Breast epithelium (tissue), 3 donors: ENCODE data around the gene DCST2.

Source experiments
- CTCF ChIP-seq, 3 donors: fragments of 450-650 bp; IDR thresholded peaks; one replicate each; pipeline ENCODE4 v1.5.1; 2016 to 2017; ENCODE audit warnings: antibody characterized with exemption in 3 of 3, mild to moderate bottlenecking in 3 of 3, moderate library complexity in 3 of 3
- POLR2AphosphoS5 ChIP-seq, 3 donors: sonication (generic); formaldehyde crosslinking; IDR thresholded peaks; one replicate each; pipeline ENCODE4 v1.6.1; 2017; ENCODE audit warnings: antibody characterized with exemption in 3 of 3

- TF ChIP-seq CTCF (IDR thresholded peaks at IDR 0.05) = no peak
- TF ChIP-seq POLR2AphosphoS5 (IDR thresholded peaks at IDR 0.05) = no peak
These were observed 3.9 kb downstream of the DCST2 start for GRCh38 chr1:155029513-155030242.
